Activated naive CD8-positive, alpha-beta T cell treated with anti-CD3 and anti-CD28 coated beads, Interleukin-2, amount 50 U/mL, for 24 hours (primary cell): Measurements from ENCODE around the gene DGKI.

Experiments used
- ATAC-seq: fragments of 150-1000 bp; cut with Tn5 transposase; one replicate; pipeline ENCODE4 v1.10.0; 2021
- DNase-seq: peaks from one replicate; pipeline ENCODE4 v3.0.0; 2021
- H3K27ac Mint-ChIP-seq: one replicate; pipeline ENCODE4 v1.8.0; 2021; ENCODE audit warnings: mild to moderate bottlenecking, mixed read lengths
- H3K27me3 Mint-ChIP-seq: one replicate; pipeline ENCODE4 v1.8.0; 2021; ENCODE audit warnings: mixed read lengths
- H3K36me3 Mint-ChIP-seq: one replicate; pipeline ENCODE4 v1.8.0; 2021; ENCODE audit warnings: low read depth, mixed read lengths
- H3K4me1 Mint-ChIP-seq: one replicate; pipeline ENCODE4 v1.8.0; 2021; ENCODE audit warnings: mixed read lengths
- H3K4me3 Mint-ChIP-seq: one replicate; pipeline ENCODE4 v1.8.0; 2021; ENCODE audit warnings: mild to moderate bottlenecking, moderate library complexity, mixed read lengths
- H3K9me3 Mint-ChIP-seq: one replicate; pipeline ENCODE4 v1.8.0; 2021; ENCODE audit warnings: mixed read lengths

The DGKI gene

GRCh38 chr7:137879357-137880158, 32.8 kb upstream of the DGKI start:
- H3K4me1 Mint-ChIP-seq, result peaks cover 23% of the 10 kb centered on the region
- peaks cover 66% of the 10 kb centered on the region for H3K36me3 Mint-ChIP-seq
- H3K27me3 Mint-ChIP-seq, result no peaks in the 10 kb centered on the region
- no peak for DNase-seq
- H3K4me3 Mint-ChIP-seq, result no peak overlapping the region
- peak overlapping the region; percentile 77 for H3K27ac Mint-ChIP-seq
- ATAC-seq, result peak; percentile 52
- no peaks in the 10 kb centered on the region for H3K9me3 Mint-ChIP-seq

DNA sequence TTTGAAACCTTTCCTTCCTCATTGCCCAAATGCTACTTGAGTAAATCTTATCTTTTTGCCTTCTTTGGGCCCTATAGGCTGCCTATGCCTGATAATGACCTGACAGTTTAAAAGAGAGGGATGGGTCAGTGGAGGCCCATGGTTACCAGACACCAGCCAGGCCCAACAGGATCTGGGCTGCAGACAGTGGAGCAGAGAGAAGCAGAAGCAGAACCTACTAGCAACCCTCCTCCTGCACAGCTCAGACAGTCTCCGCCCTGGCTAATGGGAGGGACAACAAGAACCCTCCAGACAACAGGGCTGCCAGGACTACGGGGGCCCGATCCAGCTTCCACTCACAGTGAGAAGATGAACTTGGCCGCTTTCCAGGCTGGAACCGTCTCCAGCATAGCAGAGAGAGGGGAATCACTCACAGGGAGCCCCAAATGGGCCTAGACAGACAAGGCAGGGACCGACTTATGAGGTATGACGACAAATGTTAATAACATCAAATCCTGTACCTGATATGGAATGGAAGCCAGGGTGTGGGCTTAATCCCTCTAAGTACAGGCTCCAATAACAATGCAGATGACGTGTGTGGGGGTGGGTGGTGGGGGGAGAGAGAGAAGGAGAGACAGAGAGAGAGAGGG, 31.7 kb upstream of the DGKI start:
- Mint-ChIP-seq H3K4me1 (peaks cover 34% of the 10 kb centered on the region), H3K9me3 (no peaks in the 10 kb centered on the region), H3K4me3 (no peak overlapping the region), H3K27ac (no peak overlapping the region), H3K36me3 (peaks cover 67% of the 10 kb centered on the region), H3K27me3 (peaks cover 1% of the 10 kb centered on the region)
- DNase-seq, result no peak
- ATAC-seq, result no peak

DNA sequence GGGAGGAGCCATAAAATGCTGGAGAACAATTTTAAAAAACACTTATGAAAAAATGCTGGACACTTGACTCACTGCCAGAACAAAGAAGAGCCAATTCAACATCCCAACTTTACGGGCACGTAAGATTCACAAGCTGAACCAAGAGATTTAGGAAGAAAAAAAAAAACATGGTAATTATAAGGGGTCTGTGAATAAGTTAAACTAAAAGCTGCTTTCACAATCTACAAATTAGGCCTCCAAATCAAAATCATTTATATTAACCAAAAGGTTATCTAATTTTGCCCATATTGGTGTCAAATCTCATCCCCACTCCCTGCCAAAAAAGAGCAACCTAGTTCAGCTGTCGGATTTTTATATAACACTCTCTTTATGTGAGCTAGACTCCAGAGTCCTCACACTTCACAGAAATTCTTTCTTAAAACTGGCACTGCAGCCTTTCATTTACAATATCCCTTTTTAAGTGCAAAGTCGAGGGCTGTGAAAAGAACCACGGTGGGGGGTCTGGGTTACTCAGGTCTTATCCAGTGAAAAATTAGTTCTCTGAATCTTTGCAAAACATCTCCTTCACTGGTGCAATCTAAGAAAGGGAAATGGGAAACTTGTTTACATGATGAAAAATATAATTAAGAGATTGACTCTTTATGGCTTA, 30.4 kb upstream of the DGKI start:
- H3K4me1 Mint-ChIP-seq, result peaks cover 41% of the 10 kb centered on the region
- DNase-seq (no peak), ATAC-seq (no peak)
- H3K36me3 Mint-ChIP-seq, result peaks cover 68% of the 10 kb centered on the region
- H3K27me3 Mint-ChIP-seq, result peaks cover 2% of the 10 kb centered on the region
- no peaks in the 10 kb centered on the region for H3K9me3 Mint-ChIP-seq
- H3K27ac Mint-ChIP-seq, result no peak overlapping the region
- H3K4me3 Mint-ChIP-seq, result no peak overlapping the region

GRCh38 chr7:137875746-137876145, 29.0 kb upstream of the DGKI start:
- ATAC-seq (no peak), DNase-seq (no peak)
- Mint-ChIP-seq H3K9me3 (no peaks in the 10 kb centered on the region), H3K27ac (no peak overlapping the region), H3K4me1 (peaks cover 44% of the 10 kb centered on the region), H3K27me3 (peaks cover 2% of the 10 kb centered on the region), H3K4me3 (no peak overlapping the region), H3K36me3 (peaks cover 66% of the 10 kb centered on the region)

GRCh38 chr7:137873979-137874777, 27.4 kb upstream of the DGKI start:
- Mint-ChIP-seq H3K9me3 (no peaks in the 10 kb centered on the region), H3K4me1 (peaks cover 36% of the 10 kb centered on the region), H3K36me3 (peaks cover 51% of the 10 kb centered on the region), H3K4me3 (peak overlapping the region; percentile 65), H3K27me3 (peaks cover 2% of the 10 kb centered on the region), H3K27ac (peak overlapping the region; percentile 97)
- ATAC-seq (peak; percentile 49), DNase-seq (no peak)

- Mint-ChIP-seq H3K27me3 (peaks cover 2% of the 10 kb centered on the region), H3K36me3 (peaks cover 49% of the 10 kb centered on the region), H3K4me1 (peaks cover 35% of the 10 kb centered on the region), H3K27ac (peak overlapping the region; percentile 97), H3K4me3 (peak overlapping the region; percentile 65), H3K9me3 (peaks cover 1% of the 10 kb centered on the region)
- ATAC-seq (peak; percentile 95), DNase-seq (peak; percentile 45)
These were observed 26.8 kb upstream of the DGKI start for GRCh38 chr7:137873524-137873923.

DNA sequence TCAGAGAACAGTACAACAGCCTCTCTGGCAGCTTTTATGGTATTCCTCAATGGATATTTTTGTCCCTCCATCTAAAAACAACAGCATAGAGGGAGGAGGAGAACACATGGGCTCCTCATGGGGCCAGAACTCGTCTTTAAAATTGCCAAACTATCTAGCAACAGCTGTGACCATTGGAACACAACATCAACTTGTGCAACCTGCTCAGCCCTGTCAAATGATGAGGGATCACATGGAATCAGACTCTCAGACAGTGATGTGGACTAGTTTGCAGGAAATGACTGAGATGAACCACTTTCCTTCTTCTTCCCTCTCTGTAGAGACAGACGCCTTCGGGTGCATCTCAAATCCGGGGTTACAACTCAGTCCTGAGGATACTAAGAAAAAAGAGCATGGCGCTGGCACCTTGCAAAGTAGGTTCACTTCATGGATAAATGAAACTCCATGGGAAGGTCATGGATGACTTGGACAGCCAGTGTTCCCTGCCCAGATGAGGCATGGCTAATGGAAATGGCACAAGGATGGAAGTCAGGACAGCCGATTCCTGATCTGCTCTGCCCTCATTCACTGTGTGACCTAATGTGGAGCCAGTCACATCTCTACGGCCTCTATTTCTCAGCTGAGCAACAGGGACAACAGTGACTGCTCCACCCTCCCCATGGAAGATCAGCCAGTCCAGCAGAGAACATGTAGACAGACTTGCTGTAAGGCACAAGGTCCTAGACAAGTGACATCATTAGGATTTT, 24.6 kb upstream of the DGKI start:
- ATAC-seq, result no peak
- Mint-ChIP-seq H3K4me1 (peaks cover 35% of the 10 kb centered on the region), H3K27ac (peak overlapping the region; percentile 62), H3K36me3 (peaks cover 54% of the 10 kb centered on the region), H3K9me3 (peaks cover 12% of the 10 kb centered on the region), H3K27me3 (peaks cover 2% of the 10 kb centered on the region), H3K4me3 (no peak overlapping the region)
- DNase-seq, result no peak

GRCh38 chr7:137870684-137871083, 23.9 kb upstream of the DGKI start:
- H3K27ac Mint-ChIP-seq, result peak overlapping the region; percentile 15
- peaks cover 19% of the 10 kb centered on the region for H3K9me3 Mint-ChIP-seq
- H3K4me1 Mint-ChIP-seq, result peaks cover 35% of the 10 kb centered on the region
- no peak for ATAC-seq
- H3K4me3 Mint-ChIP-seq, result no peak overlapping the region
- peaks cover 2% of the 10 kb centered on the region for H3K27me3 Mint-ChIP-seq
- DNase-seq, result no peak
- H3K36me3 Mint-ChIP-seq, result peaks cover 60% of the 10 kb centered on the region

DNA sequence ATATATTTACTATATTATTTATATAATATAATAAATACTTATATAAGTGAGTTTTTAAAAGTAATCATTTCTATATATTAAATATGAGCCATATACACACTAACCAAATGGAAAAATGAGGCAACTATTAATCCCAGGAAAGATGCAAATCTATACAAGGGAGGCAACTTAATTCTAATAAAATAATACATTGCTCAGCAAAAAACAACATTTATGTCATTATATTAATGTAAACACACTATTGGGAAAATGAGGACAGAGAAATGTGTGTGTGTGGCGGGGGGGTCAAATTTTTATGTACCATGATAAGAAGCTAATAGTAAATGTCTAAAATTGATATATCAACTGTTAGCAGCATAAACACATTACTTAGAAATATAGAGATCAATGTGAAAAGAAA, 23.3 kb upstream of the DGKI start:
- no peak for ATAC-seq
- no peak overlapping the region for H3K4me3 Mint-ChIP-seq
- H3K27me3 Mint-ChIP-seq, result peaks cover 2% of the 10 kb centered on the region

GRCh38 chr7:137869260-137869659, 22.5 kb upstream of the DGKI start:
- ATAC-seq, result no peak
- peaks cover 2% of the 10 kb centered on the region for H3K27me3 Mint-ChIP-seq
- H3K9me3 Mint-ChIP-seq, result peaks cover 27% of the 10 kb centered on the region
- no peak overlapping the region for H3K4me3 Mint-ChIP-seq
- no peak overlapping the region for H3K27ac Mint-ChIP-seq
- peaks cover 30% of the 10 kb centered on the region for H3K4me1 Mint-ChIP-seq
- DNase-seq, result no peak
- H3K36me3 Mint-ChIP-seq, result peaks cover 65% of the 10 kb centered on the region

More for the DNA sequence above, 23.3 kb upstream of the DGKI start:
- Mint-ChIP-seq H3K9me3 (peaks cover 25% of the 10 kb centered on the region), H3K36me3 (peaks cover 66% of the 10 kb centered on the region), H3K4me1 (peaks cover 35% of the 10 kb centered on the region), H3K27ac (no peak overlapping the region)
- DNase-seq, result no peak

DNA sequence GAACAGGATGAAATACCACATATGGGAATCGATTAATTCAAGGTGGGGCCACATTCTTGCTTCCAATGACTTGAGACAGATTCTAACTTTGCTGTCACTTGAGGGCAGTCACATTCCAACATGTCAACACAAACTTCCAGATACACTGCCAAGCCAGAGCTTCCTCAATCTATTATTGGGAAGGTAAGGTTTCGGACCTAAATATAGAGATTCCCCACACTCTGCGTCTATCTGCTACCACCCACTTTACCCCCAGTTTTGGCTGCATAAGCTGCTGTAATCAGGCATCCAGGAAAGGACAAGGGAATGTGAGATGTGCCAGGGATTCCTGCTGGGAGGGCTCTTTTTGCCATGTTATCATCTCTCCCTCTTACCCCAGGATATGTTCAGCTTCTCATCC, 20.5 kb upstream of the DGKI start:
- no peak for ATAC-seq
- Mint-ChIP-seq H3K27ac (no peak overlapping the region), H3K4me3 (no peak overlapping the region), H3K27me3 (no peaks in the 10 kb centered on the region), H3K4me1 (peaks cover 10% of the 10 kb centered on the region), H3K9me3 (peaks cover 27% of the 10 kb centered on the region), H3K36me3 (peaks cover 50% of the 10 kb centered on the region)
- DNase-seq, result no peak

DNA sequence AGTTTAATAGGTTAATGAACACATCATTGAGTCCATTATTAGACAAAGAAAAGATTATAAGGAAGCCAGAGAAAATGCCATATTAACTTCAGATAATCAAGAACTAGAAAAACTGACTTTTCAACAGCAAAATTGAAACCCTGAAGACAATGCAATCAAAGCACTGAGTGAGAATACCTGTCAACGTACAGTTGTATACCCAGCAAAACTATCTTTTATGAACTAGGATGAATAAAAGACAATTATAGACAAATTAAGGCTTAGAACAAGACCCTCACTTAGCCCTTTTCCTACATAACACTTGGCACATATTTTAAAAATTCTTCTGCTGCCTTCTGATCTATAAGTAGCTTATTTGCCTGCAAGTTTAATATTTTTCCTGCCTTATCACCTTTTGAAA, 19.0 kb upstream of the DGKI start:
- no peak overlapping the region for H3K4me3 Mint-ChIP-seq
- peaks cover 3% of the 10 kb centered on the region for H3K4me1 Mint-ChIP-seq
- peaks cover 27% of the 10 kb centered on the region for H3K9me3 Mint-ChIP-seq
- DNase-seq (no peak), ATAC-seq (no peak)
- no peaks in the 10 kb centered on the region for H3K27me3 Mint-ChIP-seq
- no peak overlapping the region for H3K27ac Mint-ChIP-seq
- peaks cover 43% of the 10 kb centered on the region for H3K36me3 Mint-ChIP-seq

DNA sequence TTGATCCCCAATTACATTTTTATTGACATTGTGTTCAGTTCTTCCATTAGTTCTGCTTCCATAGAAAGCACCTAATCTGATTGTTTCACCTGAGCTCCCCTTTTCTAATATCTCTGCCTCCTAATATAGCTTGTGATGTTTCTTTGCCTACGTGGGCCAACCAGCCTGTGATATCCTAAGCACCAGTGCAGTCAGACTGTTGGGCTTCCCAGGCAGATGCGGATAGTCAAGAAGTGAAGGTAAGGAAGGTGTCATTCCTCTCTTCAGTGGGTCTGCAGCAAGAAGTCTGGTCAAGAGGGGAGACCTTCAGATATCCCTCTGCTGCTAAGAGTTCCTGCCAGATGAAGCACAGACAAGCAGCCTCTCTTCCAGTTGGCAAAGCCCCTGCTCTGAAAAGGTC, 16.2 kb upstream of the DGKI start:
- H3K36me3 Mint-ChIP-seq, result peaks cover 36% of the 10 kb centered on the region
- DNase-seq (no peak), ATAC-seq (no peak)

DNA sequence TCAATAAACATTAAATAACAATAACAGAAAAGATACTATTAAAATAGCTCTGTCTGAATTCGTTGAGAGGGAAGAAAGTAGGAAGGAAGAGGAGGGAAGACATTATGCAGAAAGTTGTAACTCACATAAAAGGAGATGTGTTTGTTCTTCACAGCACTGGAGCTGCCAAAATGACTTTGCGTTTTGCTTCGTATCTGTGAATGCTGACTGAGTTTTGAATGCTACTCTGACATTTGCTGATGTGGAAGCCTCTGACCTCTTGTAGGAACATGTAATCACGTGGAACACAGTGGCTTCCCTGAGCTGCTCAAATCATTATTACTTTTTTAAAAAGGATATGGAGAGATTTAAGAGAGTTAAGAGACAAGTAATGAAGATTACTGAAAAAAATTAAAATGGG, 15.6 kb upstream of the DGKI start:
- no peak overlapping the region for H3K4me3 Mint-ChIP-seq
- H3K9me3 Mint-ChIP-seq, result peaks cover 24% of the 10 kb centered on the region

More for the DNA sequence above, 16.2 kb upstream of the DGKI start:
- Mint-ChIP-seq H3K9me3 (peaks cover 24% of the 10 kb centered on the region), H3K4me1 (no peaks in the 10 kb centered on the region), H3K27ac (no peak overlapping the region), H3K4me3 (no peak overlapping the region), H3K27me3 (no peaks in the 10 kb centered on the region)

More for the DNA sequence above, 15.6 kb upstream of the DGKI start:
- Mint-ChIP-seq H3K27ac (no peak overlapping the region), H3K36me3 (peaks cover 30% of the 10 kb centered on the region), H3K4me1 (no peaks in the 10 kb centered on the region), H3K27me3 (no peaks in the 10 kb centered on the region)
- ATAC-seq (no peak), DNase-seq (no peak)
